SW 1271 (cell line): ENCODE results near the gene MAN2B2.
"Not testable (repeated sequence)": the region's sequence is repeated elsewhere in the genome, so short reads cannot be mapped to it uniquely, and the experiment has no call there.

ENCODE experiments used
- DNase-seq, 2 experiments: peaks; one replicate each; lab custom pipeline; 2025; lab: John Stamatoyannopoulos, UW

MAN2B2 gene

DNA sequence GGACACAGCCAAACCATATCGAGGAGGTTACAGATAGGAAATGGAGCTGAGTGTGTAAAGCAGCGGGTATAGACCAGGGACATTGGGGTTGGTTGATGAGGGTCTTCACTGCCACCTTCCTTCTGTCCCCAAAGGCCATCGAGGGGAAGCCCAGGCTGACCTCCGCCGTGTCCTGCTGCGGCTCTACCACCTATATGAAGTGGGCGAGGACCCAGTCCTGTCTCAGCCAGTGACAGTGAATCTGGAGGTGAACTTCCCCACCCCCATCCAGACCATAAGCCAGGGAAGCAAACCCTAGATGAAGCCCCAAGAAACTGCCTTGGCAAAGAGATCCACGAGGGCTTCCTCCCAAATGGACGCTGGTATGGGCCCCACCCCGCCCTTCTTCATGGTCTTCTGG lies 42.3 kb downstream of the MAN2B2 start:
- DNase-seq: no peak

DNA sequence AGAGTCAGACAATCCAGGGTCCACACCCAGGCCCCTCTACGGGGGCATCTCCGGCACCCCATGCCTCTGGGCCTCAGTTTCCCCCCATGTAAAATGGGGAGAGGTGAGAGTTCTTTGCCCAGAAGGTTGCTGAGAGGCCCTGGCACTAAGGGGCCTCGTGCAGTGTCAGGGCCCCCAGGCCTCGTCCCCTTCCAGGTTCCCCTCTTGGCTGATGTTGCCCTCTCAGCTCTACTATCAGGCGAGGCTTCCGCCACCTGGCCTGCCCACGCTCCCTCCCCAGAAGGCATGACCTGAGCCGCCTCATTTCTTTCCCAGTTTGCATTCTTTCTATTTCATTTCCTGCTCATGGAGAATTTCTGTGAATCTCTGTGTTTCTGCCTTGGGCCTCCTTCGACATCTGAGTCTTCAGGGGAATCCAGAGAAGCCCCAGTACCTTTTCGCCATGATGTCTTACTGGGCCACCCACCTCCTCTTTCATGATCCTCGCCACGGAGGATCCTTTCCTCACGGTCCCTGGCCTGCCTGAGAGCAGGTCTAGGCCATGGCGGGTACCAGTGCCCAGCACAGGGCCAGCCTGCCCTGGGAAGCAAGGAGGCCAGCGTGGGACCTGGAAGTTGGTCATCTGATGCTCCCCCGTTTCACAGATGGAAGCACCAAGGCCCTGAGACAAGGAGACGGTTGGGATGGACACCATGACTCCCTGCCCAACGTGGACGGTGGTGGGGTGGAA lies 43.6 kb downstream of the MAN2B2 start:
- no peak for DNase-seq

DNA sequence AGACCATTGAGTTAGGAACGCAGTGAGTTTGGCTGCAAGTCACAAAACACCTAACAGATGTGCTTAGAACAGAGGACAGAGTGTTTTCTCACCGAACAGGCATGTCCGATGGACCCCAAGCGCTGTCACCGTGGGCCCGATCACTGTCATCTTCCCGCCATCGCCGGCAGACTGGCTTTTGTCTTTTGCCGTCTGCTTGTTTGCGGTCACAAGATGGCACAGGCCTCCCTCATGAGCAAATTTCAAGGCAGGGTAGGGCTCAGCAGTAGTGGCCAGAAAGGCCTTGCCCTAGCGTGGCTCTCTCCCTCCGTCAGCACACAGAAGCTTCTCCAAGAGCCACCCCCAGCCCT lies 44.1 kb downstream of the MAN2B2 start:
- DNase-seq: no peak

DNA sequence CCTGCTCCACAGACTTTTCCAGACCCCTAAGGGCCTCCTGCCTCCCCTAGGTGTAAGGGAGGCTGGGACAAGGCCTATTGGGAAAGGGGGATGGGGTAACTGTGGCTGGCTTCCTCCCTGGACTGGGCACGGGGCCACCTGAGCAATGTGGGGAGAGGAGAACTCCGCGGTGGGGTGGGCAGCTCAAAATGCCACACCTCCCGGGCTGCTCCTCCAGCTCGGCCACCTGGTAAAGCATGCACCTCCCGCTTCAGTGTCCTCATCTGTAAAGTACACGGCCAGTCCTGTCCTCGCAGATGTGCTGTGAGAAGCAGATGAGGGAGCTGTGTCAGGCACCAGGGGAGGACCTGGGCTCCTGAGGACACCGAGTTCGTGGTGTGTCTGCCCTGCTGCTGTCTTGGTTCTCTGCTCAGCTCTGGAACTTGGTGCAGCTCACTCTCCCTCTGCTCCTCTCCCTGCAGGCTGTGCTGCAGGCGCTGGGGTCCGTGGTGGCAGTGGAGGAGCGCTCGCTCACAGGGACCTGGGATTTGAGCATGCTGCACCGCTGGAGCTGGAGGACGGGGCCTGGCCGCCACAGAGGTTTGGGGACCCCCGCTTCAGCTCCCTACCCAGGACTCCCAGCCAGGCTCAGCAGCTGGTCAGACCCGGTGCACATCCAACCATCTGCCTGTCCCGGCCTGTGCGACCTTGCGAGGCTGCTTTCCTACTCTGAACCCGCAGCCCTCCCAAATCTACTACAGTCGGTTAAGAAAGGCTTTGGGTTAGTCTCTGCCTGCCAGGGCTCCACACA lies 44.7 kb downstream of the MAN2B2 start:
- no peak for DNase-seq

DNA sequence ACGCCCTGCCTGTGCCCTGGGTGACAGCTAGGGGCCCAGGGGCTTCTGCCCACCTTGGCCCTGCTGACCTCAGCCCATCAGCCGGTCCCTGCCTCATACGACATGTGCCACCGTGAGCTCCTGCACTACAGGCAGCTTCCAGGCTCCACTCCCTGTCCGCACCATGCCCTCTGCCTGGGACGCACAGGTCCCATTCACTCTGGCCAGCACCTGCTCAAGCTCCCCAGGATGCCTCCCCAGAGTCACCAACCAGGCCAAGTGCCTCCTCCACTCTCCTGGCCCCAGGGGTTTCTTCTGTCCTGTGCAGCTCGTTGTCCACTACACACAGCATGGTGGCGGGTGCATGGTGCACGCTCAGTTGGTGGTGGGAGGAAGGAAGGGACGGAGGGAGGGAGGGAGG lies 45.3 kb downstream of the MAN2B2 start:
- no peak for DNase-seq

DNA sequence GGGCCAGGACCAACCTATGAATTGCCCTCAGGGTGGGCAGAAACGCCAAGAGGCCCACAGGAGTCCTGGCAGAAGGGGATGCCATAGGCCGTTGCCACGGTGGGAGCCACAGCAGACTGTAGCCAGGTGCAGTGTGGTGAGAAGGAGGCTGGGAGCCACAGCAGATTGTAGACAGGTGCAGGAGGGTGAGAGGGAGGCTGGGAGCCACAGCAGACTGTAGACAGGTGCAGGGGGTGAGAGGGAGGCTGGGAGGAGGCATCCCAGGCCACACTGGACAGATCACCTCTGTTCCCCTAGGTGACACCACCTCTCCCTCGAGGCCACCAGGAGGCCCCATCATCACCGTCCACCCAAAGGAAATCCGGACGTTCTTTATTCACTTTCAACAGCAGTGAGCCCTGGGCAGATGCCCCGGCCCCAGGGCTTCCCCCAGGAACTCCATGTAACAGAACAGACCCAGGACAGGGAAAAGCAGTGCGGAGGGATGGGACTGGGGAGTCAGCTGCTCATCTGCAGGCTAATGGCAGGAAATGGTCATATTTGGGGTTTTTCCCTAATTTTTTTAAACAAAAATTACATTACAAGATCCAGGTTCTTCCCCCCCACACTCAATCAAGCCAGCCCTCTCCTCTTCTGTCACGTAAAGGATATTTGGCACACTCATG lies 46.0 kb downstream of the MAN2B2 start:
- DNase-seq: no peak

DNA sequence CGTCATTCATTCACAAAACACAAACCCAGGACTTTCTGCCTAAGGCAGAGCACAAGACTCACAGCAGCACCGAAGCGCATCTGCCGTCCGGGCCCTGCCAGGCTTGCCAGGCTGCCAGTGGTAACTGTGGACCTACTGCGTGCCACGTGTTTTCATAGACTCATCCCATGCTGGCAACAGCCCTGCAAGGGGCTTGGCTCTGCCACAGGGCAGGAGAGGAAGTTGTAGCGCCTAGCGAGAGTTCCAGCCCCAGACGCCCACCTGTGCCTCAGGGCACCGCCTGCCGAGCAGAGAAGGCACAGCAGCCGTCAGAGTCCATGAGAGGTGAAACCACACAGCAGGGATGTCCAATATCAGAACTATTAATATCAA lies 46.6 kb downstream of the MAN2B2 start:
- no peak for DNase-seq

DNA sequence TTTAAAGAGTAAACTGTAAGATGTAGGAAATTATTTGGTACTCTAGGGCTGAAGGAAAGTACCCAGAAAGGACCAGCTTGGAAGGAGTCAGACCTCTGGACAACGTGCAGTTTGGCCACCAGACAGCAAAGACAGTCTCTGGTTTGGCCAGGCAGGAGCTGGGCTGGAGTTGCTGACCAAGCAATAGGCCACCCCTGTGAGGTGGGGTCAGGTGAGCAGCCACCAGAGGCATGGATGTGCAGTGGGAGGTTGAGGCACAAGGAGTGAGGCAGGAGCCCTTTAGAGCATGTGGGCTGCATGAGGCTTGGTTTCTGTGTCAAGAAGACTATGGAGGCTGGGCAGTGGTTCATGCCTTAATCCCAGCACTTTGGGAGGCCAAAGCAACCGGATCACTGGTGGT lies 47.8 kb downstream of the MAN2B2 start:
- DNase-seq: no peak

DNA sequence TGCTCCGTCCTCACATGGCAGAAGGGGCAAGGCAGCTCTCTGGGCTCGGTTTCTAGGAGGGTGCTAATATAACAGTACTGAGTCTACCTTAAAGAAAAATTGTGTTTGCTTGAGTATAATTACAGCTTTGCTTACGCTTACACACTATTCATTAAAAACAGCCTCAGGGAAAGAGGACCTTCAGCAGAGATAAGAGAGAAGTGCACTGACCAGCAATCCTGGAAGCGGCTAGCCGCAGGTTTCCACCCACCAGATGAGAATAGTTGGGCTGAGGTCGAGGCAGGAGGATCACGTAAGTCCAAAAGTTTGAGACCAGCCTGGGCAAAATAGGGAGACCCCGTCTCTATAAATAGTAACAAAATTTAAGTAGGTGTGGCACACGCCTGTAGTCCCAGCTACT lies 50.3 kb downstream of the MAN2B2 start:
- no peak for DNase-seq

DNA sequence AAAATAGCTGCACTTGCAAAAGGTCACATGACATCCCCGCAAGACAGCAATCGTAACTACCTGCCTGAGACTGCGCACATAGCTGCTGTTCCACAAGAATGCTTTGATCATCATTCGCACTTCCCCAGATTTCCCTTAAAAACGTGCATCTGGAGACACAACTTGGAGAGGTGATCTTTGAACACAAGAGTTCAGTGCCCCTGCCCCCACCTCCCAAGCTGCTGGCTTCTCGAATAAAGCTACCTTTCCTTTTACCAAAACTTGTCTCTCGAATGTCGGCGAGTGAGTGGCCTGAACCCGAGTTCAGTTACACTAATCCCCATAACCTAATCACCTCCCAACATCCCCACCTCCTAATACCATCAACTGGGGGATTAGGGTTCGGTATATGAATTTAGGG lies 51.1 kb downstream of the MAN2B2 start:
- DNase-seq: no peak

DNA sequence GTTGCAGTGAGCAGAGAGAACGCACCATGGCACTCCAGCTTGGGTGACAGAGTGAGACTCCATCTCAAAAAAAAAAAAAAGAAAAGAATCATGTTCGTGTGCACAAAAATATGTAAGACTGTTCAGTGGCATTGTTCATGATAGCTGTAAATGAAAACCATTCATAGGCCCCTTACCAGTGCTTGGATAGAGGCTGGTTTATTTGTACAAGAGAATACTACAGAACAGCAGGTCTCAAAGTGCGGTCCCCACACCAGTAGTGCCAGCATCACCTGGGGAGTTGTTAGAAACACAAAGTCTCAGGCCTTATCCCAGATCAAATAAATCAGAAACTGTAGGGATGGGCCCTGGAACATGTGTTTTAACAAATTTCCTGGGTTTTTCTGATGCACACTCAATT lies 52.8 kb downstream of the MAN2B2 start:
- no peak for DNase-seq

DNA sequence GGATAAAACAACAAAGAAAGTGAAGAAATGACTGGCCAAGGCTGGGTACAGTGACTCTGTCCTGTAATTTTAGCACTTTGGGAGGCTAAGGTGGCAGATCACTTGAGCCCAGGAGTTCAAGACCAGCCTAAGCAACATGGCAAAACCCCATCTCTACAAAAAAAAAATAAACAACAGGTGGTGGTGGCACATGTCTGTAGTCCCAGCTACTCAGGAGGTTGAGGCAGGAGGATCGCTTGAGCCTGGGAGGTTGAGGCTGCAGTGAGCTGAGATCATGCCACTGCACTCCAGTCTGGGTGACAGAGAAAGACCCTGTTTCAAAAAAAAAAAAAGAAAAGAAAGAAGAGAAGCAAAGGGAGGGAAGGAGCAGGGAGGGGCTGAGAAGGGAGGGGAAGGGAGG lies 53.5 kb downstream of the MAN2B2 start:
- not testable (repeated sequence) for DNase-seq

DNA sequence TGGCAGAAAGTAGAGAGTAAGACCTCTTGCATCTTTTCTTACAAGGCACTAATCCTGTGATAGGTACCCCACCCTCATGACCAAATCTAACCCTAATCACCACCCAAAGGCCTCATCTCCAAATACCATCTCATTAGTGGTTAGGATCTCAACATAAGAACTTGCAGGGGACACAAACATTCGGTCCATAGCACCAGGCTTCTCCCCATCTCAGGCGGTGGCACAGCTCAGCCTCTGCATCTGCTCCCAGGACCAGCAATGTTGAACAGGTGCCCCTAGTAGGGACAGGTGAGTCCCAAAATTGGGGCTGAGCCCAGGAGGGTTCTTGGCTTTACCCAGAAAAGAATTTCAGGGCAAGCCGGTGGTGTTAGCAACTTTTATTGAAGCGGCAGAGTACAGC lies 57.1 kb downstream of the MAN2B2 start:
- no peak for DNase-seq

DNA sequence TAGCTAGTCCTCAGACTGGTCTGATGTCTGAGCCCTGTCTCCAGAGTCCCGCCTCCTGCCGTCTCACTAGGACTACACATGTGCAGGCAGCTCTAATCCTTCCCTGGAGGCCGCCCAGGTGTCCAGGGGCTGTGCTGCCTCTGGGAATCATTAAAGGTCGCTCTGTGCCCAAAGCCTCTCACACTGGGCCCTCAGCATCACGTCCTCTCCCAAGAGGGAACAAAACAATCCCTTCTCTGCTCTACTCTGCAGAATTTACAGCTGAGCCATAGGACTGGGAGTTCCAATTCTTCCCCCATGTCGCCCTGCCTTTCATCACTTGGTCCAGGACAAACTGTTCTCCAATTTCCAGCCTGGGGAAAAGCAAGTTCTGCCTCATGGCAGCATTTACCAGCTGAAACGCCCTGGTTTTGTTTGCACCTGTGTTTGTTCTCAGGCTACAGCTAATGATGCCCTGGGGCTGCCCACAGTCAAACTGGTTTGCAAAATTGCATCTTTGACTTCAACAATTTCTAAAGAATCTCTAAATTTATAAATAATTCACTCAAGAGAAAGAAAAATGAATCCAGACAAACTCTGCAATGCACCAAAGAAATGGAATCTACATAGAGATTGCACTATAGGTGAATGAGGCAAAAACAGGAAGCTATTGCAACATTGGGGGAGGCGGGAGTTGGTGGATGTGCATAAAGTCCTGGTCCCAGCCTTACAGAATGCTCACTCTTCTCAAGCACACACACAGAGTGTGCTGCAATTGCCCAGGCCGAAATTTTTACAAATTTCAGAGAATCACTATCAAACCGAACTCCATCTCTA lies 58.3 kb downstream of the MAN2B2 start:
- no peak for DNase-seq

DNA sequence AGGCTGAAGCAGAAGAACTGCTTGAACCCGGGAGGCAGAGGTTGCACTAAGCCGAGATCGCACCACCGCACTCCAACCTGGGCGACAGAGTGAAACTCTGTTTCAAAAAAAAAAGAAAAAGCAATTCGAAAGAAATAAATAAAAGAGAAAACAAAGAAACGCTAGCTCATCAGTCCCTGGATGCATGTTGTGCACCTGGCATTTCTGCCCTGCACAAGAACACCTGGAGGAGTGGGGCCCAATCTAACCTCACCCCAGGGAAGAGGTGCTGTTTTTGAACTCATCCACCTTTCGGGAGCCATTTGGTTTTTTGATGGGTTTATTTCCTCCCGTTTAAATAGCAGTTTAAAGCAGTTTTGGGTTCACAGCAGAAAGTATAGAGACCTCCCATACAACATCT lies 59.8 kb downstream of the MAN2B2 start:
- no peak for DNase-seq

DNA sequence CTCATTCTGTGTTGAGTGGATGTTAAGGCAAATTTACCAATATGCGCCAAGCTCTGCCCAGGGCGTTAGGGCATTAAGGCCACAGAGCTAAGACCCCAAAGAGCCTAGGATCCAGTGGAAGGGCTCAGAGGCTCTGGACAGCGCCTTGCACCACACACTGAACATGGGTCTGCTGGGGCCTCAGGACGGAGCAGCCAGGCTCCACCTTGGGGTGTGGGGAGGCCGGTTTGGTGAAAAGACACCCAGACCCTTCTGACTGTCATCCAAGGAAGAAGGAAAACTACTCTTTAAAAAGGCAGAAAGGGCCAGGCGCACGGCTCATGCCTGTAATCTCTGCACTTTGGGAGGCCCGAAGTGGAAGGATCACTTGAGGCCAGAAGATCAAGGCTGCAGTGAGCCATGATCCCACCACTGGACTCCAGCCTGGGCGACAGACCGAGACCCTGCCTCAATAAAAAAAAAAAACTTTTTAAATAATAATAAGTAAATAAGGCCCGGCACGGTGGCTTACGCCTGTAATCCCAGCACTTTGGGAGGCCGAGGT lies 64.2 kb downstream of the MAN2B2 start:
- DNase-seq: no peak

DNA sequence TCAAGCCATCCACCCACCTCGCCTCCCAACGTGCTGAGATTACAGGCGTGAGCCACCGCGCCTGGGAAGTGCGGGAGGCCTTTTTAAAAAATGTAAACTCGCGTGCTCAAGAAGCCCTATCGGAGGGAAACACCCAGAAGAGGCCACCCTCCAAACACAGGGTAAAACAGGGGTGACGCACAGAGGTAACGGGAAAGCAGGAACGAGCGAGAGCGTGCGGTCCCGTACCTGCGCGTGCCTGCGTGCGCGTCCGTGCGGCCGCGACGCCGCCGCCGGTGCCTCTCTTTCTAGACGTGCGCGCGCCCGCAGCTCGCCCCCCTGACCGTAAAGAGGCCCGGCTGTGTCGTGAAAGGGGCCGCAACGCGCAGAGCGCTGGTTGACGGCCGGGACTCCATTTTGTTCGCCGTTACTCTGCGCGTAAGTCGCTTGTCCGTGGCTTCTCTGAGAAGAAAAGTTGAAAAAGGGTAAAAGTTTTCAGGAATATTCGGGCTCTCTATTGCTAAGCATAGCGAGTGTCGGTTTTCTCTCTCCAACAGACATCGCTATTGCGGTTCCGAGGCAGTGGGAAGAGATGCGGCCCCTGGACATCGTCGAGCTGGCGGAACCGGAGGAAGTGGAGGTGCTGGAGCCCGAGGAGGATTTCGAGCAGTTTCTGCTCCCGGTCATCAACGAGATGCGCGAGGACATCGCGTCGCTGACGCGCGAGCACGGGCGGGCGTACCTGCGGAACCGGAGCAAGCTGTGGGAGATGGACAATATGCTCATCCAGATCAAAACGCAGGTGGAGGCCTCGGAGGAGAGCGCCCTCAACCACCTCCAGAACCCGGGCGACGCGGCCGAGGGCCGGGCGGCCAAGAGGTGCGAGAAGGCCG lies 65.5 kb downstream of the MAN2B2 start, which contains the start of gene MRFAP1:
Gene MRFAP1, plus strand, starts transcription at position 394 of the 872 bp plus-strand sequence. Its CDS starts 178 bp downstream, at position 572.
- DNase-seq: peak; percentile 75 to 92

DNA sequence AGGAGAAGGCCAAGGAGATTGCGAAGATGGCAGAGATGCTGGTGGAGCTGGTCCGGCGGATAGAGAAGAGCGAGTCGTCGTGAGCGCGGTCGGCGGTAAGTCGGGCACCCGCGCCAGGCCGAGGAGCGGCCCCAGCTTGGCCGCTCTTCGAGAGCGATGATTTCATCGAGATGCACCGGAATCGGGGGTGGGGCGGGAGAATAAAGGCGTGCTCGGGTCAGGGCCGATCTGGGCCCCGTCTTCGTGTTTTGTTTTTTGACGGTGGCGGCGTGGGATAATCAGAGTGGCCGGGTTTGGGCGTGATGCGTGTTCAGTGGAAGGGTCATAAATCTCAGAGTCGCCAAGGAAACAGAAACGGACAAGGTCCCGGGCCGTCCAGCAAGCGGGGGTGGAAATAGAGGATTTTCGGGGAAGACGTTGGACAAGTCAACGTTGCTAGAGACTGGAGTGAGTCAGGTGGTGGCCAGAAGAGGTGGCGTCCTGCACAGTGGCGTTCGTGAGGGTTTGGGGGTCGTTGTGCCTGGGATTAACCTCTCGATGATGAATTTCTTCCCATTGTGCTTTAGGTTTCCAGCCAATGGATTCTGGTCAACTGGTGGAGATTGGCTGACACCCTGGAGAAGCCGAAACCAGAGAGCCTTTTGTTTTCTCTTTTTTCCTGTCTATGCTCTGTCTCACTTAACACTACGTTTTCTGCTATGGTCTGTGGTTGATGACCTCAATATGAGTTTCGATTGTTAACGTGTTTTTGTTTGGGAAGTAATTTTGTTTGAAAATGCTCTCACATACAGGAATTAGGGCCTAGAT lies 66.4 kb downstream of the MAN2B2 start:
- DNase-seq: no peak

DNA sequence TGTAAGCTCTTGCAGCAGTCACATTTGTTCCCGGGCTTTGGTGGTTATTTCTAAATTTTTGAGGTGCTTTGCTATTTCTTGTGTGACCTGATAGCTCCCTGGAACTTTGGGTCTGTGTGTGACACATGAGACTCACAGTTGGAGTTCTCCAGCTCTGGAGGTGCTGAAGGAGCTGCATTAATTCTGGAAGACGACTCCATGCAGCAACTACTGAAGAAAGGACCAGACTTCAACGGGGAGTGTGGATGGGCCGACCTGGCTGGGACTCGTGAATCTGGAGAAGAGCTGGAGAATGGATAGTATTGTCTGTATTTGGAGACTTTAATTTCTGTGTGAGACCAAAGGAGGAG lies 67.0 kb downstream of the MAN2B2 start:
- no peak for DNase-seq

DNA sequence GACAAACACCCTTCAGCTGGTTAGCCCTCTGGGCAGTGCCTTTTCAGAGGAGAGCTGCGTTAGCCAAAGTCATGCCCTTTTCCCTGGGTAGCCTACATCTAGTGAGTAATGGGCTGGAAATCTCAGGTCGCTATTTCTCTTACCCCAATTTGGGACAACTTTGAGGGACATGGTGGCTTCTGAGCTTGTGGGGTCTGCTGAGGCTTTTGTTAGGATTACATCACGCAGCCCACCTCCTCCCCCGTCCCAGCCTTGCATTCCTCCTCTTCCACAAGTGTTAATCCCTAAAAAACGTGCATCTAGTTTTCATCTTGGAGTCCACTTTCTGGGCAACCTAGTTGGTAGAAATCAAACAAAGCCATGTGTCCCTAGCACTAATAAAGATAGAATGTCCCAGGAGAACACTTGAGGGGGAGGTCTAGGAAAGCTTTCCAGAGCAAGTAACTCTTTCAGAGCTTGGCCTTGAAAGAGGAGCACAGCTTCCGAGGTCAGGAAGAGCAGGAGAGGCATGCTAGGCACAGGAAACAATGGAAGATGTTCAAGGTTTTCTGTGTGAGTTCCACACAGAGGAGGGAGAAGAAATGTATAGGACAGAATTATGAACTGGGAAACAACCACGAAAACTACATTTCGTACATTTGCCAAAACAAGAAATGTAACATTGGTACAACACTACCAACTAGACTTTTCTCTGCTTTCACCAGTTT lies 68.3 kb downstream of the MAN2B2 start:
- DNase-seq: no peak
